ENCODE measurements around the gene PLXNA4. TPM values are rescaled to one million over a fixed set of nuclear protein-coding genes. Genes with fewer than 3 reads are reported as not detected.

Gene PLXNA4
- total and polyA plus RNA-seq, 9 of the 15 experiments (the other 6 are each of a cell fraction or from before 2014, with no cell fraction given) = under 0.01 to 0.09 TPM; not detected in 7

DNA sequence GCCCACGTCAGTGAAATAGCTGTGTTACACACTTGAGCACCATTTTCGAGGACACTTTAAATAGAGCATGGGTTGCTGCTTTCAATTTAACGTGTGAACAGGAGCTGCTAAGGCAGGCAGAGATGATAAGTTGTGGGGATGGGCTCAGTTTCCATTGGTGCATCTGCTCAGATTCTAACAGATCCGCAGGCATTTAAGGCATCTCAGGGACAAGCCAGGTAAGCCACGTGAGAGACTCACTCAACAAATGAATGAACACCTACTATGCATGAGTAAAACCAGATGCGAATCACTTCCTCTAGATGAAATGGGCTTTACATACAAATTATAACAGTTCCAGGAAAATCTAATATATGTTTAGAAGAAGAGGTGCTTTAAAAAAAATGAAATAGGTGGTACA is 34.6 kb downstream of the PLXNA4 start (continued):
- TF ChIP-seq ZNF644 (tag; IDR thresholded peaks at IDR 0.05; ENCODE audit: low read depth) (no peak), SLC30A9 (CRISPR knock-in tag; IDR thresholded peaks at IDR 0.05) (no peak), ZNF584 (CRISPR knock-in tag; IDR thresholded peaks at IDR 0.05; ENCODE audit: low read depth) (no peak)

DNA sequence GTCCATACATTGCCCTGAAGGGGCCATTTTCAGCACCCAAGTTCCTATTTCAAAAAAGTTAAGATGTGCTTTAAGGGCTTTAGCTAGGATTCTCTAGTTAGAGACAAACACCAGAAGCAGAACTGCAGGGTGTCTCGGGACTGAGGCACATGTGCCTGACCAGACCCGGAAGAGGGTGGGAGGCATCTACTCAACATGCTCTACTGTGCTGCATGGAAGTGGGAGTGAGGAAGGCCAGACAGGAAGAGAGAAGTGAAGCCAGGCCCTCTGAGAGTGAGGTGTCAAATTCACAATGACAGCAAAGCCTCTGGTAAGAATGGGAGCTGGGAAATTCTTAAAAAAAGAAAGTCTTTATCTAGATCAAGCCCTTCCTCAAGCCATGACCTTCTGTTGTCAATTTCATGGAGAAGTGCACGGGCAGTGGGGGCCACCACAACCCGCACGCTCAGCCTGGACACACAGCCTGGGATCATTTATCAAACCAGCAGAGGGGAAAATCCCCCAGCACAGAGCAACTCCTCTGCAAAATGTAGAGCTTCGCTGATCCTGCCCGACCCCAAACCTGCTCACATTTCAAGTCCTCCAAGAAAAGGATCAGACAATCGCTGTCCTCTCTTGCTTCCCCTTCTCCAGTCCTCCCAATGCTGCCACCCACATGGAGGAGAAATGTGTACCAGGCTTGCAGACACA is 38.7 kb downstream of the PLXNA4 start:
- intact Hi-C loops (cut with micrococcal nuclease) = no loop called here
- CTCF ChIA-PET (ENCODE audit: low intra/inter-chr PET ratio) = no interaction called here
- no peak; the same call in 2 of the 3 replicates for ATAC-seq
- TF ChIP-seq KHSRP (IDR thresholded peaks at IDR 0.05) (no peak), POLR2AphosphoS5 (IDR thresholded peaks at IDR 0.05; ENCODE audit: control insufficient read depth, insufficient read depth, low read depth, low read length) (no peak), ZFPM2 (CRISPR knock-in tag; IDR thresholded peaks at IDR 0.05) (no peak), NCOA1 (IDR thresholded peaks at IDR 0.05; ENCODE audit: low read depth) (no peak), NR3C1 (CRISPR knock-in tag; IDR thresholded peaks at IDR 0.05) (no peak), ZNF609 (CRISPR knock-in tag; IDR thresholded peaks at IDR 0.05; ENCODE audit: borderline replicate concordance) (no peak)
- TF ChIP-seq, protein P1, sequence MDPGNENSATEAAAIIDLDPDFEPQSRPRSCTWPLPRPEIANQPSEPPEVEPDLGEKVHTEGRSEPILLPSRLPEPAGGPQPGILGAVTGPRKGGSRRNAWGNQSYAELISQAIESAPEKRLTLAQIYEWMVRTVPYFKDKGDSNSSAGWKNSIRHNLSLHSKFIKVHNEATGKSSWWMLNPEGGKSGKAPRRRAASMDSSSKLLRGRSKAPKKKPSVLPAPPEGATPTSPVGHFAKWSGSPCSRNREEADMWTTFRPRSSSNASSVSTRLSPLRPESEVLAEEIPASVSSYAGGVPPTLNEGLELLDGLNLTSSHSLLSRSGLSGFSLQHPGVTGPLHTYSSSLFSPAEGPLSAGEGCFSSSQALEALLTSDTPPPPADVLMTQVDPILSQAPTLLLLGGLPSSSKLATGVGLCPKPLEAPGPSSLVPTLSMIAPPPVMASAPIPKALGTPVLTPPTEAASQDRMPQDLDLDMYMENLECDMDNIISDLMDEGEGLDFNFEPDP (CRISPR knock-in tag; IDR thresholded peaks at IDR 0.05) = no peak
- TF ChIP-seq, protein P2, sequence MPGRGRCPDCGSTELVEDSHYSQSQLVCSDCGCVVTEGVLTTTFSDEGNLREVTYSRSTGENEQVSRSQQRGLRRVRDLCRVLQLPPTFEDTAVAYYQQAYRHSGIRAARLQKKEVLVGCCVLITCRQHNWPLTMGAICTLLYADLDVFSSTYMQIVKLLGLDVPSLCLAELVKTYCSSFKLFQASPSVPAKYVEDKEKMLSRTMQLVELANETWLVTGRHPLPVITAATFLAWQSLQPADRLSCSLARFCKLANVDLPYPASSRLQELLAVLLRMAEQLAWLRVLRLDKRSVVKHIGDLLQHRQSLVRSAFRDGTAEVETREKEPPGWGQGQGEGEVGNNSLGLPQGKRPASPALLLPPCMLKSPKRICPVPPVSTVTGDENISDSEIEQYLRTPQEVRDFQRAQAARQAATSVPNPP (IDR thresholded peaks at IDR 0.05; ENCODE audit: borderline replicate concordance, insufficient read depth, insufficient read length) = no peak

More for the DNA sequence above, 38.7 kb downstream of the PLXNA4 start:
- Histone ChIP-seq H3K9me1 (ENCODE audit: control insufficient read depth, insufficient read depth, low read length) (no peaks in the 10 kb centered on the region), H3K27me3 (ENCODE audit: control insufficient read depth in 2 of 2, insufficient read depth in 2 of 2, low read length in 2 of 2) (peaks cover 33 to 58% of the 10 kb centered on the region in 2 experiments), H3K4me2 (ENCODE audit: insufficient read depth, low read length) (no peak overlapping the region), H3K4me1 (replicated peaks in 1 of 2; ENCODE audit: control insufficient read depth in 2 of 2, insufficient read depth in 2 of 2, low read length in 2 of 2) (no peaks in the 10 kb centered on the region), H3K36me3 (ENCODE audit: control insufficient read depth, insufficient read depth, low read length) (no peaks in the 10 kb centered on the region), H3K79me2 (ENCODE audit: control insufficient read depth, insufficient read depth, low read length) (no peaks in the 10 kb centered on the region), H3K27ac (ENCODE audit: extremely low read depth, low read depth, low read length) (no peak overlapping the region), H4K20me1 (replicated peaks; ENCODE audit: control insufficient read depth, insufficient read depth, low read length) (no peaks in the 10 kb centered on the region; the same call in 1 of the 2 replicates), H3K9me3 (replicated peaks; ENCODE audit: control insufficient read depth, insufficient read depth, low read depth, low read length) (no peaks in the 10 kb centered on the region), H3K9ac (ENCODE audit: insufficient read depth in 1 of 2, low read depth in 2 of 2, low read length in 2 of 2) (no peak overlapping the region), H3K4me3 (no peak overlapping the region), H2AFZ (ENCODE audit: low read depth, low read length) (no peak overlapping the region)
- POLR2A ChIA-PET = no interaction called here
- 0% methylated on average over 8 of the region's 8 CpGs for WGBS (ENCODE audit: insufficient coverage, low coverage, missing lambda C conversion rate)
- FAIRE-seq = no peak
- in situ Hi-C loops (cut with MboI) = no loop called here
- BruUV-seq (replicated peaks) = no TSS peak
- no peak for DNase-seq (ENCODE audit: extremely low read depth in 1 of 4, low spot score in 3 of 4)
